ENCODE data around the gene NDUFS6. TPM values are rescaled to one million over a fixed set of nuclear protein-coding genes. Genes with fewer than 3 reads are reported as not detected.

The NDUFS6 gene
- total RNA-seq, 2 experiments from 2014 or later, result 40.5 to 42.4 TPM

GRCh38 chr5:1762121-1762882 lies 38.9 kb upstream of the NDUFS6 start:
- Mint-ChIP-seq H3K4me1 (no peaks in the 10 kb centered on the region), H3K9me3 (peaks cover 5% of the 10 kb centered on the region), H3K4me3 (no peak overlapping the region), H3K27me3 (peaks cover 11% of the 10 kb centered on the region), H3K27ac (no peak overlapping the region), H3K36me3 (no peaks in the 10 kb centered on the region)
- no peak for DNase-seq

- peaks cover 11% of the 10 kb centered on the region for H3K27me3 Mint-ChIP-seq
- DNase-seq, result no peak
- no peak overlapping the region for H3K27ac Mint-ChIP-seq
- H3K4me1 Mint-ChIP-seq, result no peaks in the 10 kb centered on the region
- no peak overlapping the region for H3K4me3 Mint-ChIP-seq
- H3K9me3 Mint-ChIP-seq, result peaks cover 5% of the 10 kb centered on the region
- no peaks in the 10 kb centered on the region for H3K36me3 Mint-ChIP-seq
Measured at GRCh38 chr5:1762883-1763547, 38.2 kb upstream of the NDUFS6 start.

DNA sequence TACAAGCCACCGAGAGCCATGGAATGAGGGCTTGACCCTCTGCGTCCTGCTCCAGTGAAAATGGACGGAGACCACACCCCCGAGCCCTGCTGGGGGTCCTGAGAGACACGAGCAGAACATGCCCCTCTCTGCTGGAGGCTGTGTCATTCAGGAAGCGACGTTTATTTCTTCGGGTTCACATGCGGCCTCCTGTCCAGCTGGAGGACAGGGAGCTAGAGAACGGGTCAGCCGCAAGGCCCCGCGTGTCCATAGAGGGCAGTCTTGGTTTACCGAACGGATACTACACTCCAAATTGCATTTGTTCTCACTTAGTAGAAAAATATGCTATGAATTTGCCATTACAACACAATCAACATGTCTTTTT lies 37.7 kb upstream of the NDUFS6 start:
- no peaks in the 10 kb centered on the region for H3K36me3 Mint-ChIP-seq
- no peaks in the 10 kb centered on the region for H3K9me3 Mint-ChIP-seq
- H3K27ac Mint-ChIP-seq, result no peak overlapping the region
- peaks cover 11% of the 10 kb centered on the region for H3K27me3 Mint-ChIP-seq
- H3K4me1 Mint-ChIP-seq, result no peaks in the 10 kb centered on the region
- no peak for DNase-seq
- H3K4me3 Mint-ChIP-seq, result no peak overlapping the region

DNA sequence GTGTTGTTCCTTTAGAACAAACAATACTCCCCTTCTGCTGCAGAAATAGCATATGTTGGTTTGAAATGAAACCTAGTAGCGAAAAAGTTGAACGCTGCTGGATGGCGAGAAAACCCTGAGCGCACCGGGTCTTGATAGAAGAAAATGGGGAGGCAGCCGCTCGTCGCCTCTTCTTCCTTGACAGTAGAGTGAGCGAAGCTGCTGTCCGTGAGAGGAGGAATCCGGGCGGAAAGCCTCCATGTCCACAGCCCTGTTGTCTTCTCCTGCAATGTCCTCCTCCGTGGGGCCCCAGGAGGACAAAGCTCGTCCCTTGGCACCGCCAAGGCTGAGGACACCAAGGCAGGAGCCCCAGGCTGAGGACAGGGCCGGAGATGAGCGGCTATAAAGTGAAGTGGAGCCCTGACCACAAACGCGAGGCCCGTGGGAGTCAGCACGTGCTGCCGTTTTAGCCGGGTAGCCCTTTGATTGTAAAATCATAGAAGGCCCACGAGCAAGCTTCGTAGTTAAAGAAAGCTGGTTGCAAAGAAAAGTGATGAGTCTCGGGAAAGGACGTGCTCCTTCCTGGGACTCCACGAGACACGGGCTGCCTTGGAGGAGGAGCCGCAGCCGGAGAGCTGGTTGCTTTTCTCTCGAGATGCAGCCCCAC lies 37.1 kb upstream of the NDUFS6 start:
- H3K9me3 Mint-ChIP-seq, result no peaks in the 10 kb centered on the region
- DNase-seq, result no peak
- no peaks in the 10 kb centered on the region for H3K36me3 Mint-ChIP-seq
- no peak overlapping the region for H3K27ac Mint-ChIP-seq
- H3K4me3 Mint-ChIP-seq, result no peak overlapping the region
- H3K27me3 Mint-ChIP-seq, result peaks cover 11% of the 10 kb centered on the region
- no peaks in the 10 kb centered on the region for H3K4me1 Mint-ChIP-seq

DNA sequence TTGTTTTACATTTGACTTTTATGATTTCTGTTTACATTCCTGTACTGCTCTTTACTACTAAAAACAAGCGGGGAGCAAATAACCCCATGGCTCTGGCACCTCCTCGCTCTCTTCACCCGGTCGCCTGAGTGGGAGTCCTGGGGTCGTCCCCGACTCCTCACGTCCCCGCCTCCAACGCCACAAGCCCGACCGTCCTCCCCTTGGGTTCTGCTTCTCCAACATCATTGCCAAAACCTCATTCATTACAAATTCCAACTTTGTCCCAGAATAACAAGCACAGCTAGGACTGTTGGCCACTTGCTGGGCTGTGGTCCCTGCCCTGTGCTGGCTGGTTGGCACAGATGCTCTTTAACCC lies 36.6 kb upstream of the NDUFS6 start:
- no peak for DNase-seq
- no peak overlapping the region for H3K27ac Mint-ChIP-seq

GRCh38 chr5:1765141-1765879 lies 35.9 kb upstream of the NDUFS6 start:
- DNase-seq, result no peak

More for the DNA sequence above, 36.6 kb upstream of the NDUFS6 start:
- Mint-ChIP-seq H3K36me3 (no peaks in the 10 kb centered on the region), H3K27me3 (peaks cover 11% of the 10 kb centered on the region), H3K4me3 (no peak overlapping the region), H3K9me3 (no peaks in the 10 kb centered on the region), H3K4me1 (no peaks in the 10 kb centered on the region)

DNA sequence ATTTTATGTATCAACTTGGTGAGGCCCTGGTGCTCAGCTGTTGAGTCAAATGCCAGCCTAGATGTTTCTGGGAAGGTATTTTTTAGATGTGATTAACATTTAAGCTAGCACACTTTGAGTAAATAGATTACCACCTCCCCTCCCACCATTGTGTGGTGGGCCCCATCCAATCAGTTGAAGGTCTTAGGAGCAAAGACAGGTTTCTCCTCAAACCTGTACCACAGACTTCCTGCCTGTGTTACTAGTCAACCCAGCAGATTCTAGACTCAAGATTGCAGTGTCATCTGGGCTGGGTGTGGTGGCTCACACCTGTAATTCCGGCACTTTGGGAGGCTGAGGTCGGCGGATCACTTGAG lies 35.3 kb upstream of the NDUFS6 start:
- Mint-ChIP-seq H3K27me3 (peaks cover 11% of the 10 kb centered on the region), H3K4me1 (no peaks in the 10 kb centered on the region), H3K27ac (no peak overlapping the region), H3K36me3 (no peaks in the 10 kb centered on the region), H3K4me3 (no peak overlapping the region), H3K9me3 (no peaks in the 10 kb centered on the region)
- no peak for DNase-seq

More at GRCh38 chr5:1765141-1765879, 35.9 kb upstream of the NDUFS6 start:
- H3K4me1 Mint-ChIP-seq, result no peaks in the 10 kb centered on the region
- no peak overlapping the region for H3K4me3 Mint-ChIP-seq
- H3K9me3 Mint-ChIP-seq, result no peaks in the 10 kb centered on the region
- no peaks in the 10 kb centered on the region for H3K36me3 Mint-ChIP-seq
- H3K27me3 Mint-ChIP-seq, result peaks cover 11% of the 10 kb centered on the region
- no peak overlapping the region for H3K27ac Mint-ChIP-seq

GRCh38 chr5:1767524-1768282 lies 33.5 kb upstream of the NDUFS6 start:
- no peak for DNase-seq
- Mint-ChIP-seq H3K27me3 (peaks cover 11% of the 10 kb centered on the region), H3K9me3 (no peaks in the 10 kb centered on the region), H3K27ac (no peak overlapping the region), H3K4me3 (no peak overlapping the region), H3K4me1 (no peaks in the 10 kb centered on the region), H3K36me3 (no peaks in the 10 kb centered on the region)

DNA sequence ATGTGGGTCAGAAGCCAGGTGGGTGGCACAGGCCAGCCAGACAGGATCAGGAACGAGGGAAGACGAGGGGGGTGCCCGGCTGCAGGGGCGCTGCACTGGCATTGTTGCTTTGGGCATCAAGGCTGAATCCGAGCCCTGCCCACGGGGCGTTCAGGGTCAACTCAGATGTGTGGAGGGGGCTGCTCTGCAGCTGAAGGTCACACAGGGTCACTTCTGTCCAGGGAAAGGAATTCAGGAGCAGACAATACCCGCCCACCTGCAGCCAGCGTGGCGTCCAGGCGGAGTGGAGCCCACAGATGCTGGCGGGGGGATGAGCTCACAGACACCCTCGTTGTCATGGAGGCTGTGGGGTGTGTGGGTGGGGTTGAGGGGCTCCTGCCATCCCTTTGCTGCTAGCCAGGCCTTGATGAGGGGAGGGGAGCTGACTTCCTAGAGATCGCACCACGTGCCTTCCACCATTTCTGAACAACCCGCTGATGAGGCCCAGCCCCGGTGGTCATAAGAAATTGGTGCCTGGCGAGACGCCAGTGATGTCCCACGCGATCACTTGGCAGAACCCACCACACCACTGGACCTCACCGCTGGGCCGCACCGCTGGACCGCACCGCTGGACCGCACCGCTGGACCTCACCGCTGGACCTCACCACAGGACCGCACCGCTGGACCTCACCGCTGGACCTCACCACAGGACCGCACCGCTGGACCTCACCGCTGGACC lies 32.8 kb upstream of the NDUFS6 start:
- DNase-seq, result no peak
- no peaks in the 10 kb centered on the region for H3K9me3 Mint-ChIP-seq

DNA sequence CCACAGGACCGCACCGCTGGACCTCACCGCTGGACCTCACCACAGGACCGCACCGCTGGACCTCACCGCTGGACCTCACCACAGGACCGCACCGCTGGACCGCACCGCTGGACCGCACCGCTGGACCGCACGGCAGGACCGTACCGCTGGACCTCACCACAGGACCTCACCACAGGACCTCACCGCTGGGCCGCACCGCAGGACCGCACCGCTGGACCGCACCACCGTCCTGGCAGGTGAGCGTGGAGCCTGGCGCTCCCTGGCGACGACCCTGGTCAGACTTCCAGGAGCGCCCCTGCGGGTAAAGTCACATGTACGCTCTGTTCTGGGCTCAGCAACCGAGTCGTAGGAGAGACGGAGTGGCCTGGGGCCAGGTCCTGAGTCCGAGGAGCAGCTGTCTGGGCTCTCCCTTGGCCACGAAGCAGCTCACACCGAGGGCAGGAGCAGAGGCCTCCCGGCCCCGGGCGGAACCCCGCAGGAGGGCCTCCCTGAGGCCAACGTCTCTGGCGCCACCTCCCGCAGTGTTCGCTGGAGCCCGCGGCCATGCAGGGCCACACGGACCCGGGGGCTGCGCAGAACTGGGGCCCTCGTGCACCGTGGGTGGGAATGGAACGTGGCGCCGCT lies 32.1 kb upstream of the NDUFS6 start:
- no peak overlapping the region for H3K27ac Mint-ChIP-seq
- H3K36me3 Mint-ChIP-seq, result no peaks in the 10 kb centered on the region
- H3K4me1 Mint-ChIP-seq, result no peaks in the 10 kb centered on the region
- H3K4me3 Mint-ChIP-seq, result no peak overlapping the region
- H3K9me3 Mint-ChIP-seq, result no peaks in the 10 kb centered on the region
- peaks cover 6% of the 10 kb centered on the region for H3K27me3 Mint-ChIP-seq
- no peak for DNase-seq

More for the DNA sequence above, 32.8 kb upstream of the NDUFS6 start:
- Mint-ChIP-seq H3K36me3 (no peaks in the 10 kb centered on the region), H3K4me3 (no peak overlapping the region), H3K27ac (no peak overlapping the region), H3K4me1 (no peaks in the 10 kb centered on the region), H3K27me3 (peaks cover 7% of the 10 kb centered on the region)

DNA sequence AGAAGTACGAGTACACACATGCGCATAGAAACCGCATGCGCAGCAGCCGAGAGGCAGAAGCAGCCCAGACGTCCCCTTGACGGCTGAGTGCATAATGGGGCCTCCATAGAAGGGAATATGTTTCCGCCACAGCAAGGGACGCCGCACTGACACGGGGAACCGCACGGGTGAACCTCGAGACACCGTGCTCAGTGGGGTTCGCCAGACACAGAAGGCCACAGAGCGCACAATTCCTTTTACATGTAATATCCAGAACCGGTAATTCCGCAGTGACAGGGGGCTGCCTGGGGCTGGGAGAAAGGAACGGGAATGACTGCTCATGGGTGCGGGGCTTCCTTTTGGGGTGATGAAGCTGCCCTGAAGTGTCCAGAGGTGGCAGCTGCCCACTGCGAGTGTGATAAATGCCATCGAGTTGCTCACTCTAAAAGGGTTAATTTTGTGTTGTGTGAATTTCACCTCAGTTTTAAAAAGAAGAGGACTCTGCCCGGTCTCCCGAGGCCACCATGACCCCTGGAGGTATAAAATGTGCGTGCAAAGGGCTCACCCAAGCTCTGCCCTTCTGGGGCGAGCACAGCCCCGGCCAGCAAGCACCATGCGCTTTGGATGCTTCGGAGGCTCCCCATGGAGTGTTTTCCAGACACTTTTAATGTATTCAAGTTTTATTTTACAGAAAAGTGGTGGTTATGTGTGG lies 31.3 kb upstream of the NDUFS6 start:
- DNase-seq, result no peak

GRCh38 chr5:1770443-1770802 lies 30.8 kb upstream of the NDUFS6 start:
- DNase-seq, result no peak
- Mint-ChIP-seq H3K36me3 (no peaks in the 10 kb centered on the region), H3K27ac (no peak overlapping the region), H3K9me3 (no peaks in the 10 kb centered on the region), H3K27me3 (no peaks in the 10 kb centered on the region), H3K4me3 (no peak overlapping the region), H3K4me1 (no peaks in the 10 kb centered on the region)

More for the DNA sequence above, 31.3 kb upstream of the NDUFS6 start:
- no peaks in the 10 kb centered on the region for H3K4me1 Mint-ChIP-seq
- H3K36me3 Mint-ChIP-seq, result no peaks in the 10 kb centered on the region
- no peak overlapping the region for H3K27ac Mint-ChIP-seq
- H3K4me3 Mint-ChIP-seq, result no peak overlapping the region
- H3K9me3 Mint-ChIP-seq, result no peaks in the 10 kb centered on the region
- peaks cover 2% of the 10 kb centered on the region for H3K27me3 Mint-ChIP-seq
